ENCODE data around the gene DEFB124.

- no peak for TF ChIP-seq EZH2 (IDR thresholded peaks at IDR 0.05)
- no peak for TF ChIP-seq POLR2AphosphoS5 (IDR thresholded peaks at IDR 0.05; ENCODE audit: borderline replicate concordance, low read depth, low read length)
- TF ChIP-seq FOXP2 (optimal IDR thresholded peaks at IDR 0.05; ENCODE audit: control extremely low read depth, extremely low read length, insufficient read depth), result no peak
These were observed 41.7 kb upstream of the DEFB124 start for GRCh38 chr20:31516651-31517050.
